Mesothelial cell of epicardium (in vitro differentiated cells): ENCODE measurements around the gene DGKK. TPM values are rescaled to one million over a fixed set of nuclear protein-coding genes. Genes with fewer than 3 reads are reported as not detected.

Experiments
- DNase-seq, 2 experiments: peaks; one replicate each; pipeline ENCODE4 v3.0.0; 2021; ENCODE audit warnings: low spot score in 2 of 2; ENCODE audit not compliant: unreplicated experiment in 2 of 2
- H3K27ac Mint-ChIP-seq: 2 replicates; pipeline ENCODE4 v1.8.0; 2021; ENCODE audit warnings: mixed read lengths
- H3K27me3 Mint-ChIP-seq: 2 replicates; pipeline ENCODE4 v1.8.0; 2021; ENCODE audit warnings: low read depth, mixed read lengths
- H3K36me3 Mint-ChIP-seq: 2 replicates; pipeline ENCODE4 v1.8.0; 2021; ENCODE audit warnings: mixed read lengths
- H3K4me1 Mint-ChIP-seq: 2 replicates; pipeline ENCODE4 v1.8.0; 2021; ENCODE audit warnings: mixed read lengths
- H3K4me3 Mint-ChIP-seq: 2 replicates; pipeline ENCODE4 v1.8.0; 2021; ENCODE audit warnings: mild to moderate bottlenecking, moderate library complexity, mixed read lengths
- H3K9me3 Mint-ChIP-seq: 2 replicates; pipeline ENCODE4 v1.8.0; 2021; ENCODE audit warnings: mixed read lengths
- total RNA-seq: library from RNA; stranded (reverse); gene quantifications from 3 replicates; pipeline ENCODE4 v1.2.1, GENCODE V29; 2021
- TF ChIP-seq, protein P1 (sequence below): fragments of 200-600 bp; sonication (generic); IDR thresholded peaks from one replicate; pipeline ENCODE4 v1.5.0; 2021; ENCODE audit warnings: antibody characterized with exemption; ENCODE audit not compliant: unreplicated experiment

Gene DGKK
- total RNA-seq, 1 donor from 2014 or later, result 0.04 TPM

GRCh38 chrX:50447535-50447934 lies 23.1 kb downstream of the DGKK start:
- Mint-ChIP-seq H3K27me3 (no peaks in the 10 kb centered on the region), H3K4me1 (no peaks in the 10 kb centered on the region), H3K9me3 (peaks cover 36% of the 10 kb centered on the region), H3K36me3 (no peaks in the 10 kb centered on the region), H3K4me3 (no peak overlapping the region), H3K27ac (no peak overlapping the region)
- no peak for DNase-seq
- TF ChIP-seq, protein P1, sequence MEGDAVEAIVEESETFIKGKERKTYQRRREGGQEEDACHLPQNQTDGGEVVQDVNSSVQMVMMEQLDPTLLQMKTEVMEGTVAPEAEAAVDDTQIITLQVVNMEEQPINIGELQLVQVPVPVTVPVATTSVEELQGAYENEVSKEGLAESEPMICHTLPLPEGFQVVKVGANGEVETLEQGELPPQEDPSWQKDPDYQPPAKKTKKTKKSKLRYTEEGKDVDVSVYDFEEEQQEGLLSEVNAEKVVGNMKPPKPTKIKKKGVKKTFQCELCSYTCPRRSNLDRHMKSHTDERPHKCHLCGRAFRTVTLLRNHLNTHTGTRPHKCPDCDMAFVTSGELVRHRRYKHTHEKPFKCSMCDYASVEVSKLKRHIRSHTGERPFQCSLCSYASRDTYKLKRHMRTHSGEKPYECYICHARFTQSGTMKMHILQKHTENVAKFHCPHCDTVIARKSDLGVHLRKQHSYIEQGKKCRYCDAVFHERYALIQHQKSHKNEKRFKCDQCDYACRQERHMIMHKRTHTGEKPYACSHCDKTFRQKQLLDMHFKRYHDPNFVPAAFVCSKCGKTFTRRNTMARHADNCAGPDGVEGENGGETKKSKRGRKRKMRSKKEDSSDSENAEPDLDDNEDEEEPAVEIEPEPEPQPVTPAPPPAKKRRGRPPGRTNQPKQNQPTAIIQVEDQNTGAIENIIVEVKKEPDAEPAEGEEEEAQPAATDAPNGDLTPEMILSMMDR, result no peak

GRCh38 chrX:50442426-50443116 lies 28.1 kb downstream of the DGKK start:
- DNase-seq, result no peak
- TF ChIP-seq, protein P1, result no peak
- Mint-ChIP-seq H3K9me3 (peaks cover 39% of the 10 kb centered on the region), H3K27me3 (no peaks in the 10 kb centered on the region), H3K4me1 (no peaks in the 10 kb centered on the region), H3K4me3 (no peak overlapping the region), H3K27ac (no peak overlapping the region), H3K36me3 (no peaks in the 10 kb centered on the region)

DNA sequence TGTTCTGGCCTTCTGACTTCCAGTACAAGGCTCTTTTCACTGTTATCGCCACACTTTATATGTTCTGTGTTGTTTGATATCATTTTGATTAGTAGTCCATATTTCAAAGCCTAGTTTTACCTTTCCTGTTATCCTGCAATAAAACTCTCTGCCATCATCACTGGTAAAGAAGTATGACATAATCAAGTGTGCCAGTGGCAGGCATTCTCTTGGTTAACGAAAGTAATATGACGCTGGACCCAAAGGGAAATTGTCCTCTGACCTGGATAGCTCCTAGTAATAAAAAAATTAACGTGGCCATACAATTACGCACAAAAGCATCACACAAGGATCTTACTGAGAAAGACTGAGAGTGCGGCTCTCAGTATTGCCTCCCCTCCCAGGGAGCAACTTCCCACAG lies 33.8 kb downstream of the DGKK start:
- TF ChIP-seq, protein P1, result no peak
- no peak for DNase-seq
- no peaks in the 10 kb centered on the region for H3K27me3 Mint-ChIP-seq
- no peaks in the 10 kb centered on the region for H3K36me3 Mint-ChIP-seq
- H3K9me3 Mint-ChIP-seq, result peaks cover 16% of the 10 kb centered on the region
- no peak overlapping the region for H3K27ac Mint-ChIP-seq
- H3K4me3 Mint-ChIP-seq, result no peak overlapping the region
- no peaks in the 10 kb centered on the region for H3K4me1 Mint-ChIP-seq

GRCh38 chrX:50432829-50433289 lies 37.8 kb downstream of the DGKK start:
- Mint-ChIP-seq H3K4me1 (no peaks in the 10 kb centered on the region), H3K9me3 (peaks cover 13% of the 10 kb centered on the region)

GRCh38 chrX:50431623-50432022 lies 39.0 kb downstream of the DGKK start:
- TF ChIP-seq, protein P1, result no peak
- Mint-ChIP-seq H3K9me3 (peaks cover 13% of the 10 kb centered on the region), H3K27me3 (no peaks in the 10 kb centered on the region), H3K36me3 (no peaks in the 10 kb centered on the region), H3K4me3 (no peak overlapping the region), H3K27ac (no peak overlapping the region), H3K4me1 (no peaks in the 10 kb centered on the region)
- no peak for DNase-seq

More at GRCh38 chrX:50432829-50433289, 37.8 kb downstream of the DGKK start:
- no peak overlapping the region for H3K27ac Mint-ChIP-seq
- no peaks in the 10 kb centered on the region for H3K36me3 Mint-ChIP-seq
- no peak for DNase-seq
- no peaks in the 10 kb centered on the region for H3K27me3 Mint-ChIP-seq
- TF ChIP-seq, protein P1, result no peak
- no peak overlapping the region for H3K4me3 Mint-ChIP-seq
